Common myeloid progenitor, CD34-positive (primary cell): ENCODE measurements around the gene SLC6A16.

Source experiments
- CTCF ChIA-PET: fragments of 350-600 bp; sonication (Branson Sonifier 250); formaldehyde crosslinking; loops from one replicate; lab custom pipeline; 2021; ENCODE audit warnings: antibody characterized with exemption; lab: Charles Lee
- POLR2A ChIA-PET: fragments of 350-600 bp; sonication (Branson Sonifier 250); formaldehyde crosslinking; loops from one replicate; lab custom pipeline; 2021; ENCODE audit warnings: antibody characterized with exemption; lab: Charles Lee
- DNase-seq, 3 donors: peaks; one replicate each; pipeline versions ENCODE4 v3.0.0 to v3.0.0-alpha.2; 2013
- H3K27ac ChIP-seq, 2 experiments: 1 replicate in 1 of 2; 2 replicates in 1 of 2; pipeline ENCODE4 v1.7.0; 2013; ENCODE audit warnings: inconsistent platforms in 2 of 2, low read length in 2 of 2, mild to moderate bottlenecking in 2 of 2, low read depth in 1 of 2, moderate library complexity in 1 of 2; ENCODE audit not compliant: severe bottlenecking in 2 of 2, insufficient read depth in 1 of 2, poor library complexity in 1 of 2
- H3K27me3 ChIP-seq, 5 experiments: replicated peaks in 2 of 5; 1 replicate in 3 of 5; 2 replicates in 2 of 5; pipeline versions ENCODE4 v1.6.1 to v1.7.0; 2013; ENCODE audit warnings: low read length in 4 of 5, mild to moderate bottlenecking in 2 of 5, moderate library complexity in 2 of 5, inconsistent platforms in 1 of 5; ENCODE audit not compliant: insufficient read depth in 5 of 5, control insufficient read depth in 4 of 5
- H3K36me3 ChIP-seq, 4 experiments: 1 replicate in 2 of 4; 2 replicates in 2 of 4; pipeline versions ENCODE4 v1.6.1 to v1.7.0; 2013; ENCODE audit warnings: low read length in 3 of 4, control low read depth in 1 of 4, mild to moderate bottlenecking in 1 of 4; ENCODE audit not compliant: control insufficient read depth in 4 of 4, insufficient read depth in 4 of 4
- H3K4me1 ChIP-seq, 4 experiments: 1 replicate in 3 of 4; 2 replicates in 1 of 4; pipeline versions ENCODE4 v1.6.1 to v1.7.1; 2013; ENCODE audit warnings: low read length in 3 of 4, mild to moderate bottlenecking in 3 of 4, control low read depth in 1 of 4, inconsistent platforms in 1 of 4, moderate library complexity in 1 of 4; ENCODE audit not compliant: control insufficient read depth in 4 of 4, insufficient read depth in 4 of 4; ENCODE audit errors: control extremely low read depth in 1 of 4
- H3K4me3 ChIP-seq, 7 experiments: 1 replicate in 4 of 7; 2 replicates in 3 of 7; pipeline versions ENCODE4 v1.5.1 to v1.7.0; 2013; ENCODE audit warnings: mild to moderate bottlenecking in 7 of 7, low read length in 6 of 7, moderate library complexity in 6 of 7, inconsistent platforms in 2 of 7, low read depth in 2 of 7, control low read depth in 1 of 7; ENCODE audit not compliant: insufficient read depth in 4 of 7, control insufficient read depth in 1 of 7; ENCODE audit errors: extremely low read depth in 1 of 7
- H3K9me3 ChIP-seq, 5 experiments: 1 replicate in 4 of 5; 2 replicates in 1 of 5; pipeline versions ENCODE4 v1.6.1 to v1.7.1; 2013; ENCODE audit warnings: low read length in 4 of 5, mild to moderate bottlenecking in 2 of 5, inconsistent platforms in 1 of 5, low read depth in 1 of 5, moderate library complexity in 1 of 5; ENCODE audit not compliant: control insufficient read depth in 4 of 5, insufficient read depth in 2 of 5; ENCODE audit errors: control extremely low read depth in 1 of 5
- WGBS: methylation state at CpG from one replicate; pipeline ENCODE4 v1.1.5; 2013; ENCODE audit not compliant: insufficient coverage; 5-methylcytosine and 5-hydroxymethylcytosine counted together

The SLC6A16 gene

DNA sequence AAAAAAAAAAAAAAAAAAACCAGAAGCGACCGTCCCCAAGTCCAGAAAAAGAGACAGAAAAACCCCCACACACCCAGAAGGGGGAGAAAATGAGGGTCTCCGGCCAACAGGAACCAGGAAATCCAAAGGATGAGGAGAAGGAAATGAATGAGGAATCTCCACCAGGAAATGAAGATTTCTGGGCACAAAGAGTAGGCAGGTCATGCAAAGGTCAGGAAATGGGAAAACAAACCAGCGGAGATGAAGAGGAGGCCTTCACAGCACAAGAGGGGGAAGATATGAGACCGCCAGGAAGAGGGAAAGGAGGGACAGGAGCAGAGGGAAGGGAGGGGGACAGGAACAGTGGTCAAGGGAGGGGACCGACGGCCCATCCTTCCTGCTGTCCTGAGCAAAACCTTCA lies 31.4 kb upstream of the SLC6A16 start:
- POLR2A ChIA-PET, result no interaction called here
- peaks cover 0 to 14% (median 11%) of the 10 kb centered on the region in 4 experiments for H3K4me1 ChIP-seq
- no peaks in the 10 kb centered on the region for H3K9me3 ChIP-seq
- peaks cover 0 to 9% (median 3%) of the 10 kb centered on the region in 5 experiments for H3K27me3 ChIP-seq
- CTCF ChIA-PET, result interaction anchor here (0.5 kb wide), 1 partner anchor 30 kb away, joined by 4 read pairs; no protein-coding TSS in a partner anchor
- 88% methylated on average over 5 of the region's 7 CpGs for WGBS
- H3K27ac ChIP-seq, result no peak overlapping the region
- H3K36me3 ChIP-seq, result no peaks in the 10 kb centered on the region
- DNase-seq, result no peak
- no peak overlapping the region for H3K4me3 ChIP-seq

GRCh38 chr19:49355909-49356353 lies 30.9 kb upstream of the SLC6A16 start:
- H3K27ac ChIP-seq, result no peak overlapping the region
- DNase-seq, result no peak
- ChIA-PET POLR2A (no interaction called here), CTCF (interaction anchor here (0.5 kb wide), 1 partner anchor 30 kb away, joined by 4 read pairs; no protein-coding TSS in a partner anchor)
- peaks cover 0 to 5% (median 5%) of the 10 kb centered on the region in 5 experiments for H3K27me3 ChIP-seq
- no peak overlapping the region for H3K4me3 ChIP-seq
- H3K9me3 ChIP-seq, result no peaks in the 10 kb centered on the region
- peaks cover 0 to 10% (median 9%) of the 10 kb centered on the region in 4 experiments for H3K4me1 ChIP-seq
- H3K36me3 ChIP-seq, result no peaks in the 10 kb centered on the region
- WGBS, result 0% methylated on average over 3 of the region's 12 CpGs

DNA sequence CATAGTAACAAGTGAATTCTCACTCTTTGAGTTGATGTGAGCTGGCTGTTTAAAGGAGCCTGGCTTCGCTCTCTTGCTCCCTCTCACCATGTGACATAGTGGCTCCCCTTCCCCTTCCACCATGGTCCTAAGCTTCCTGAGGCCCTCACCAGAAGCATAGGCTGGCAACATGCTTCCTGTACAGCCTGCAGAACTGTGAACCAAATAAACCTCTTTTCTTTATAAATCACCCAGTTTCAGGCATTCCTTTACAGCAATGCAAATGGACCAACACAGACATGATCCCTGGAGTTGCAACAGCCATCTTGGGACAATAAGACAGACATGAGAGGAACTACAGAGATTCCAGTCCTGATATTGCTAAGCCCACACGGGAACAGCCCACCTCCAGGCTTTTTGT lies 24.6 kb upstream of the SLC6A16 start:
- CTCF ChIA-PET, result interaction anchor here (1.0 to 1.7 kb wide), 4 partner anchors 9 to 48 kb away, joined by 3 read pairs; partner anchors contain the start of gene KASH5
- no peaks in the 10 kb centered on the region for H3K36me3 ChIP-seq
- POLR2A ChIA-PET, result no interaction called here

DNA sequence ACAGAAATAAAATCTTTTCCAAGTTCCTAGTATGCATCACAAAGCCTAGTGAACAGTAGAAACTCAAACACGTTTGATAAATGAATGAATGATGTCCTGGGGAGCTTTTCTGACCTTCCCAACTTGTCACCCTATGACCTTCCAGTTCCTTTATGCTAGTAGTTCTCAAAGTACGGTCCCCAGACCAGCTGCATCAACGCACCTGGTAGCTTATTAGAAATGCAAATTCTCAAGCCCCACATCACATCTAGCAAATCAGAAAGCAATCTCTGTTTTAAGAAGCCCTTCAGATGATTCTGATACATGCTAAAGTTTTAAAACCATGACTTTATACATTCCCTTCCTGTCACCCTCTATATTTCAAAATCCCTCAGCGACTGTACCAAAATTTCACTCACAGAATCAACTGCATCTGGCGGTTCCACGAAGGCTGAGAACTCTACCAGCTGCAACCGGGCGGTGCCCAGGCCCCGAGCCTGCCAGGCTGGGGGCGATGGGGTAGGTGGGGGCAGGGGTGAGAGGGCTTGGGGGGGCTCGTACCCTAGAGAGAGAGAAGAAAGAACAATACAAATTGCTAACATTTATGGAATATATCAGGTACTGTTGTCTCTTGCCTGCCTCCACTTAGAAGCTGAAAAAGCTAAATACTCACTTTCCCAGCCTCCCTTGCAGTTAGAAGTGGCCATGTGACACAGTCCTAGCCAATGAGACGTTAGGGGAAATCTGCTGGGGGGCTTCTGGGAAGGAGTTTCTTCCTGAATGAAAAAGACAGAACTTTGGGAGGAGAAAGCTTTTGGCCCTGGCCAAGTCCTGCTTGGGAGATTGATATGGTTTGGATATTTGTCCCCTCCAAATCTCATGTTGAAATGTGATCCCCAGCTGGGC lies 23.6 kb upstream of the SLC6A16 start:
- ChIA-PET CTCF (interaction anchor here (1.0 to 1.7 kb wide), 2 partner anchors 8 to 12 kb away, joined by 3 read pairs; no protein-coding TSS in a partner anchor), POLR2A (interaction anchor here (1.1 kb wide), 1 partner anchor 9 kb away, joined by 3 read pairs; no protein-coding TSS in a partner anchor)
- DNase-seq, result no peak
- Histone ChIP-seq H3K36me3 (no peaks in the 10 kb centered on the region), H3K4me1 (no peaks in the 10 kb centered on the region), H3K9me3 (peaks cover 0 to 5% (median 0%) of the 10 kb centered on the region in 5 experiments), H3K27ac (no peak overlapping the region), H3K27me3 (peaks cover 0 to 3% (median 0%) of the 10 kb centered on the region in 5 experiments), H3K4me3 (no peak overlapping the region)
- WGBS, result 92% methylated on average over 2 of the region's 12 CpGs

More for the DNA sequence above, 24.6 kb upstream of the SLC6A16 start:
- Histone ChIP-seq H3K27me3 (peaks cover 0 to 3% (median 0%) of the 10 kb centered on the region in 5 experiments), H3K9me3 (peaks cover 0 to 5% (median 0%) of the 10 kb centered on the region in 5 experiments), H3K27ac (no peak overlapping the region), H3K4me3 (no peak overlapping the region), H3K4me1 (no peaks in the 10 kb centered on the region)
- no CpG with 5 or more reads among the region's 2 CpGs for WGBS
- DNase-seq, result no peak

GRCh38 chr19:49347835-49348234 lies 22.8 kb upstream of the SLC6A16 start:
- CTCF ChIA-PET, result no interaction called here
- H3K27ac ChIP-seq, result no peak overlapping the region
- H3K9me3 ChIP-seq, result peaks cover 0 to 5% (median 0%) of the 10 kb centered on the region in 5 experiments
- no peak overlapping the region for H3K4me3 ChIP-seq
- H3K36me3 ChIP-seq, result no peaks in the 10 kb centered on the region
- peaks cover 0 to 3% (median 0%) of the 10 kb centered on the region in 5 experiments for H3K27me3 ChIP-seq
- WGBS, result 88% methylated on average over 3 of the region's 3 CpGs
- POLR2A ChIA-PET, result no interaction called here
- H3K4me1 ChIP-seq, result no peaks in the 10 kb centered on the region
- DNase-seq, result peak in 2 of 3 donors; percentile 49 to 58

- POLR2A ChIA-PET, result no interaction called here
- CTCF ChIA-PET, result interaction anchor here (1.0 kb wide), 1 partner anchor 92 kb away, joined by 3 read pairs; no protein-coding TSS in a partner anchor
- H3K36me3 ChIP-seq, result peaks cover 0 to 3% (median 0%) of the 10 kb centered on the region in 4 experiments
- H3K9me3 ChIP-seq, result peaks cover 0 to 5% (median 0%) of the 10 kb centered on the region in 5 experiments
- WGBS, result over 99% methylated on average over 14 of the region's 15 CpGs
- no peak for DNase-seq
- no peaks in the 10 kb centered on the region for H3K4me1 ChIP-seq
- no peak overlapping the region for H3K4me3 ChIP-seq
- H3K27ac ChIP-seq, result no peak overlapping the region
- H3K27me3 ChIP-seq, result peaks cover 0 to 3% (median 0%) of the 10 kb centered on the region in 5 experiments
Measured at GRCh38 chr19:49347191-49347590, 22.2 kb upstream of the SLC6A16 start.
